Transverse colon (tissue), 4 donors: ENCODE measurements around the gene HOTAIR. TPM values are rescaled to one million over a fixed set of nuclear protein-coding genes. Genes with fewer than 3 reads are reported as not detected.
A peak's percentile ranks its signal among the peaks of the same experiment; 100 is the strongest.

Source experiments
- DNase-seq: peaks from one replicate; pipeline ENCODE4 v3.0.0-alpha.2; 2019
- H3K27ac ChIP-seq, 4 donors: fragments of 200-600 bp; sonication (generic); 2 replicates each; pipeline ENCODE4 v1.5.1; 2016 to 2018; ENCODE audit warnings: inconsistent platforms in 4 of 4
- H3K27me3 ChIP-seq: fragments of 200-600 bp; sonication (generic); 2 replicates; pipeline ENCODE4 v1.5.1; 2017; ENCODE audit warnings: inconsistent platforms
- H3K36me3 ChIP-seq, 4 donors: fragments of 200-600 bp; sonication (generic); 2 replicates each; pipeline ENCODE4 v1.5.1; 2017 to 2019; ENCODE audit warnings: inconsistent platforms in 4 of 4
- H3K4me1 ChIP-seq, 4 donors: fragments of 200-600 bp; sonication (generic); 2 replicates each; pipeline ENCODE4 v1.5.1; 2017 to 2020; ENCODE audit warnings: inconsistent platforms in 4 of 4
- H3K4me3 ChIP-seq, 4 donors: fragments of 200-600 bp; sonication (generic); 1 replicate in 1 of 4; 2 replicates in 3 of 4; pipeline versions ENCODE4 v1.5.1 to v1.6.1; 2017 to 2019; ENCODE audit warnings: inconsistent platforms in 4 of 4
- H3K9me3 ChIP-seq, 2 donors: fragments of 200-600 bp; sonication (generic); 2 replicates each; pipeline ENCODE4 v1.5.1; 2017 to 2019; ENCODE audit warnings: inconsistent platforms in 2 of 2
- CTCF ChIP-seq, 5 experiments: fragments of 200-600 bp in 3 of 5; fragments of 450-650 bp in 2 of 5; sonication (generic) in 3 of 5; IDR thresholded peaks; 1 replicate in 2 of 5; 2 replicates in 3 of 5; pipeline ENCODE4 v1.5.1; 2016 to 2017; ENCODE audit warnings: antibody characterized with exemption in 5 of 5, inconsistent platforms in 3 of 5, mild to moderate bottlenecking in 2 of 5, moderate library complexity in 1 of 5
- EP300 ChIP-seq: sonication (generic); formaldehyde crosslinking; IDR thresholded peaks from one replicate; pipeline ENCODE4 v1.6.1; 2017; ENCODE audit warnings: antibody characterized with exemption, low read depth
- POLR2A ChIP-seq: fragments of 450-650 bp; IDR thresholded peaks from one replicate; pipeline ENCODE4 v1.6.1; 2016; ENCODE audit warnings: antibody characterized with exemption, mild to moderate bottlenecking, moderate library complexity
- POLR2AphosphoS5 ChIP-seq, 3 donors: sonication (generic); formaldehyde crosslinking; IDR thresholded peaks; one replicate each; pipeline ENCODE4 v1.6.1; 2016; ENCODE audit warnings: antibody characterized with exemption in 3 of 3
- WGBS, 2 donors: methylation state at CpG; one replicate each; pipeline ENCODE4 v1.1.5; 2018; ENCODE audit warnings: low coverage in 1 of 2; 5-methylcytosine and 5-hydroxymethylcytosine counted together
- in situ Hi-C, 4 donors: fragments of 200-750 bp; cut with MboI; loops; one replicate each; pipeline versions ENCODE4 v1.15.0 to v1.15.1; 2017; ENCODE audit warnings: low sequenced_read_pairs in 3 of 4, low pct_ligation_motif_present in 1 of 4, low pct_unique_long_range_greater_than_20kb in 1 of 4
- intact Hi-C: fragments of 100-400 bp; cut with DNase I; formaldehyde crosslinking; loops from one replicate; pipeline ENCODE4 v1.15.1; 2023; ENCODE audit warnings: low total_unique reads
- total RNA-seq, 4 donors: library from RNA; depleted of rRNA; stranded (reverse); fragments of >200 nt; gene quantifications; one replicate each; pipeline ENCODE4 v1.1.0, GENCODE V29; 2016

HOTAIR gene
- not detected for total RNA-seq

GRCh38 chr12:53974084-53975063 lies at the start of gene HOTAIR:
TSS of gene HOTAIR (minus strand) at chr12:53974954.
- WGBS, 2 donors, result 3 to 13% methylated on average over 13 to 40 of the region's 63 CpGs
- intact Hi-C loops (no loop called here), in situ Hi-C loops (loop anchor here in 1 of 4 donors (25.0 kb wide), 1 partner anchor 187 kb away; no protein-coding TSS in a partner anchor)
- peaks cover 3 to 37% (median 21%) of the 10 kb centered on the region in 4 donors for H3K4me1 ChIP-seq
- H3K4me3 ChIP-seq, result peak within 1 kb of the TSS in 1 of 4 donors; percentile 27
- H3K36me3 ChIP-seq, result no peaks in the 10 kb centered on the region
- H3K27me3 ChIP-seq, result peaks cover 100% of the 10 kb centered on the region
- peaks cover 0 to 5% of the 10 kb centered on the region in 2 donors for H3K9me3 ChIP-seq
- TF ChIP-seq POLR2AphosphoS5 (IDR thresholded peaks at IDR 0.05) (no peak), CTCF (IDR thresholded peaks at IDR 0.05) (no peak), EP300 (no peak), POLR2A (no peak)
- no peak for DNase-seq
- H3K27ac ChIP-seq, result no peak within 1 kb of the TSS

GRCh38 chr12:54024127-54024526 lies 49.4 kb upstream of the HOTAIR start:
- 60 to 66% methylated on average over 5 to 17 of the region's 17 CpGs for WGBS, 2 donors
- Histone ChIP-seq H3K9me3 (no peaks in the 10 kb centered on the region), H3K36me3 (no peaks in the 10 kb centered on the region), H3K27ac (no peak overlapping the region), H3K4me1 (peaks cover 4 to 30% (median 8%) of the 10 kb centered on the region in 4 donors), H3K4me3 (no peak overlapping the region), H3K27me3 (peaks cover 100% of the 10 kb centered on the region)
- intact Hi-C loops, result no loop called here
- in situ Hi-C loops, result loop anchor here in 1 of 4 donors (10.0 kb wide), 1 partner anchor 171 kb away; no protein-coding TSS in a partner anchor
- no peak for DNase-seq
- TF ChIP-seq POLR2AphosphoS5 (IDR thresholded peaks at IDR 0.05) (no peak), CTCF (IDR thresholded peaks at IDR 0.05) (no peak), EP300 (no peak), POLR2A (no peak)

- Histone ChIP-seq H3K4me1 (peaks cover 0 to 25% (median 5%) of the 10 kb centered on the region in 4 donors), H3K36me3 (no peaks in the 10 kb centered on the region), H3K4me3 (no peak overlapping the region), H3K27me3 (peaks cover 100% of the 10 kb centered on the region), H3K9me3 (no peaks in the 10 kb centered on the region), H3K27ac (no peak overlapping the region)
- TF ChIP-seq CTCF (IDR thresholded peaks at IDR 0.05) (no peak), POLR2A (no peak), EP300 (no peak), POLR2AphosphoS5 (IDR thresholded peaks at IDR 0.05) (no peak)
- in situ Hi-C loops, result loop anchor here in 1 of 4 donors (10.0 kb wide), 1 partner anchor 172 kb away; no protein-coding TSS in a partner anchor
- 19 to 43% methylated on average over 4 to 8 of the region's 8 CpGs for WGBS, 2 donors
- no peak for DNase-seq
- intact Hi-C loops, result no loop called here
Observed at GRCh38 chr12:54022960-54023884, 48.5 kb upstream of the HOTAIR start.
